Measurements from ENCODE around the gene LAIR1.
"Not testable (repeated sequence)": the region's sequence is repeated elsewhere in the genome, so short reads cannot be mapped to it uniquely, and the experiment has no call there.

LAIR1 gene

DNA sequence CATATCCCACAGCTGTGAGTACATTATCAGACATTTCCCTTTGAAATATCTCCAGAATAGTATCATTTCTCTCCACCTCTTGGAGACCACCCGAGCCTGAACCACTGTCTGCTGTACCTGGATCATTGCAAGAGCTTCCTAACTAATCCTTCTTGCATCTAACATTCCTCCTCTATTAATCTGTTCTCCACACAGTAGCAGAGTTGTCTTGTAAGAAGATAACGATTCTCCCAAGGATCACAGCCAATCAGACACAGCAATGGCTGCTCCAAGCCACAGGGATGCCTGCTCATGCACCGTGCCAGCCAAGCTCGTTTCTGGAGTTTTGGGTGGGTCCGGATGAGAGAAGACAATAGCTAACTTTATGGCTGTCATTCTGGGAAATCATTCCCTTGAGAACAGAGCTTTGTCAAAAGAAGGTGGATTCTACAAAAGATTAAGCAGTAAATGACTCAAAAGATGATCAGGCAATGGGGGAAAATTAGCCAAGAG is 14.5 kb upstream of the LAIR1 start:
- no peak for TF ChIP-seq CTCF (IDR thresholded peaks at IDR 0.05; ENCODE audit: borderline replicate concordance, insufficient read depth, low read depth, low read length)
- H3K4me3 ChIP-seq (ENCODE audit: low read depth, low read length) = no peak overlapping the region

GRCh38 chr19:54376610-54377285 is 12.0 kb upstream of the LAIR1 start:
- no peak for TF ChIP-seq CTCF (IDR thresholded peaks at IDR 0.05; ENCODE audit: borderline replicate concordance, insufficient read depth, low read depth, low read length)
- no peak overlapping the region for H3K4me3 ChIP-seq (ENCODE audit: low read depth, low read length)

GRCh38 chr19:54375181-54375938 is 10.6 kb upstream of the LAIR1 start:
- H3K4me3 ChIP-seq (ENCODE audit: low read depth, low read length) = not testable (repeated sequence)

- no peak for TF ChIP-seq CTCF (IDR thresholded peaks at IDR 0.05; ENCODE audit: borderline replicate concordance, insufficient read depth, low read depth, low read length)
Measured at GRCh38 chr19:54373781-54374631, 9.3 kb upstream of the LAIR1 start.

DNA sequence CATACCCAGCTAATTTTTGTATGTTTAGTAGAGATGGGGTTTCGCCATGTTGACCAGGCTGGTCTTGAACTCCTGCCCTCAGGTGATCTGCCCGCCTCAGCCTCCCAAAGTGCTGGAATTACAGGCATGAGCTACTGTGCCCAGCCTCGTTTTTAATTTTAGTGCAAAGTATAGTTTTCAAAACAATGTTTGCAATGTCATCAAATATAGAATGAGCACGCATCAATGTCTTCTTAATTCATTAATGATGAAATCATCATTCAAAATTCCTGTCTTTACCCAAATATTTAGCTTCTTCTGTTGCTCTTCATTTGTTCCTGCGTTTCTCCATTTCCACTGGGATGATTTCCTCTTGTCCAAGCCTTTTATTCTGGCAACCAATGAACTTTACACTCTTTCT is 6.7 kb upstream of the LAIR1 start:
- H3K4me3 ChIP-seq (ENCODE audit: low read depth, low read length) = not testable (repeated sequence)

More at GRCh38 chr19:54373781-54374631, 9.3 kb upstream of the LAIR1 start:
- H3K4me3 ChIP-seq (ENCODE audit: low read depth, low read length) = no peak overlapping the region

DNA sequence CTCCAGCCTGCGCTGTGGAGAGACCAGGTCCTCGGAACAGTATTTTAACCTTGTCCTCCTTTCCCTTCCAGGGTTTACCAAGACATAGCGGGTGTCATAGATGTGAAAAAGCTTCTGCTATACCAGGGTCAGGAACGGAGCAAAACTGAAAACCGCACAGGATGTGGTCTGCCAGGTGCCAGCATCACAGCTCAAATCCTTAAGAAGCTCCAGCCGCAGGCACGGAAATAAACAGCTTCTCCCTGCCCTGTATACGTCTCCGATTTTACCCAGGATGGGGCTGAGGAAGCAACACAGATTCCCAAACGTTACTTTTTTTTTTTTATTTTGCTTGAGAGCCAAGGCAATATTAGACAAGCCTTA is 5.7 kb upstream of the LAIR1 start:
- H3K4me3 ChIP-seq (ENCODE audit: low read depth, low read length) = not testable (repeated sequence)

- not testable (repeated sequence) for H3K4me3 ChIP-seq (ENCODE audit: low read depth, low read length)
Measured at GRCh38 chr19:54369688-54370433, 5.1 kb upstream of the LAIR1 start.

GRCh38 chr19:54369082-54369687 is 4.5 kb upstream of the LAIR1 start:
- TF ChIP-seq CTCF (IDR thresholded peaks at IDR 0.05; ENCODE audit: borderline replicate concordance, insufficient read depth, low read depth, low read length) = no peak
- H3K4me3 ChIP-seq (ENCODE audit: low read depth, low read length) = no peak overlapping the region

All from GM12875 (cell line).